ENCODE results near the gene CES3.
"Not testable (repeated sequence)": the region's sequence is repeated elsewhere in the genome, so short reads cannot be mapped to it uniquely, and the experiment has no call there.

CES3 gene

GRCh38 chr16:66936889-66937554, 24.0 kb upstream of the CES3 start:
- TF ChIP-seq POLR2AphosphoS5 (IDR thresholded peaks at IDR 0.05; ENCODE audit: low read depth, low read length) (no peak), TAF1 (IDR thresholded peaks at IDR 0.05; ENCODE audit: borderline replicate concordance, low read depth, low read length) (no peak), POLR2A (IDR thresholded peaks at IDR 0.05; ENCODE audit: low read depth, low read length) (no peak)
- FAIRE-seq (no peak), DNase-seq (ENCODE audit: insufficient read length) (peak; percentile 10)

GRCh38 chr16:66937725-66938337, 23.2 kb upstream of the CES3 start:
- FAIRE-seq = no peak
- no peak for TF ChIP-seq TAF1 (IDR thresholded peaks at IDR 0.05; ENCODE audit: borderline replicate concordance, low read depth, low read length)
- no peak for TF ChIP-seq POLR2A (IDR thresholded peaks at IDR 0.05; ENCODE audit: low read depth, low read length)
- TF ChIP-seq POLR2AphosphoS5 (IDR thresholded peaks at IDR 0.05; ENCODE audit: low read depth, low read length) = no peak

GRCh38 chr16:66939366-66939765, 21.7 kb upstream of the CES3 start:
- TF ChIP-seq POLR2AphosphoS5 (IDR thresholded peaks at IDR 0.05; ENCODE audit: low read depth, low read length) = no peak
- TF ChIP-seq TAF1 (IDR thresholded peaks at IDR 0.05; ENCODE audit: borderline replicate concordance, low read depth, low read length) = no peak
- FAIRE-seq = no peak
- DNase-seq (ENCODE audit: insufficient read length) = no peak

More at GRCh38 chr16:66937725-66938337, 23.2 kb upstream of the CES3 start:
- DNase-seq (ENCODE audit: insufficient read length) = no peak

- TF ChIP-seq POLR2A (IDR thresholded peaks at IDR 0.05; ENCODE audit: low read depth, low read length) (no peak), POLR2AphosphoS5 (IDR thresholded peaks at IDR 0.05; ENCODE audit: low read depth, low read length) (no peak), TAF1 (IDR thresholded peaks at IDR 0.05; ENCODE audit: borderline replicate concordance, low read depth, low read length) (no peak)
- DNase-seq (ENCODE audit: insufficient read length) (no peak), FAIRE-seq (no peak)
These were observed 20.8 kb upstream of the CES3 start for GRCh38 chr16:66940236-66940635.

- DNase-seq (ENCODE audit: insufficient read length) (no peak), FAIRE-seq (no peak)
- TF ChIP-seq POLR2AphosphoS5 (IDR thresholded peaks at IDR 0.05; ENCODE audit: low read depth, low read length) (no peak), POLR2A (IDR thresholded peaks at IDR 0.05; ENCODE audit: low read depth, low read length) (no peak), TAF1 (IDR thresholded peaks at IDR 0.05; ENCODE audit: borderline replicate concordance, low read depth, low read length) (no peak)
These were observed 18.1 kb upstream of the CES3 start for GRCh38 chr16:66942981-66943380.

GRCh38 chr16:66943426-66944053, 17.5 kb upstream of the CES3 start:
- FAIRE-seq (no peak), DNase-seq (ENCODE audit: insufficient read length) (no peak)
- no peak for TF ChIP-seq POLR2A (IDR thresholded peaks at IDR 0.05; ENCODE audit: low read depth, low read length)
- no peak for TF ChIP-seq POLR2AphosphoS5 (IDR thresholded peaks at IDR 0.05; ENCODE audit: low read depth, low read length)

GRCh38 chr16:66944054-66944441, 17.0 kb upstream of the CES3 start:
- DNase-seq (ENCODE audit: insufficient read length) (no peak), FAIRE-seq (no peak)
- TF ChIP-seq POLR2A (IDR thresholded peaks at IDR 0.05; ENCODE audit: low read depth, low read length) = no peak

GRCh38 chr16:66944971-66945370, 16.1 kb upstream of the CES3 start:
- not testable (repeated sequence) for FAIRE-seq; DNase-seq (ENCODE audit: insufficient read length)

- FAIRE-seq (no peak), DNase-seq (ENCODE audit: insufficient read length) (no peak)
- TF ChIP-seq POLR2A (IDR thresholded peaks at IDR 0.05; ENCODE audit: low read depth, low read length) (no peak), TAF1 (IDR thresholded peaks at IDR 0.05; ENCODE audit: borderline replicate concordance, low read depth, low read length) (no peak), POLR2AphosphoS5 (IDR thresholded peaks at IDR 0.05; ENCODE audit: low read depth, low read length) (no peak)
These were observed 15.1 kb upstream of the CES3 start for GRCh38 chr16:66945939-66946338.

GRCh38 chr16:66946541-66946940, 14.5 kb upstream of the CES3 start:
- no peak for TF ChIP-seq POLR2A (IDR thresholded peaks at IDR 0.05; ENCODE audit: low read depth, low read length)
- TF ChIP-seq POLR2AphosphoS5 (IDR thresholded peaks at IDR 0.05; ENCODE audit: low read depth, low read length) = no peak
- no peak for TF ChIP-seq TAF1 (IDR thresholded peaks at IDR 0.05; ENCODE audit: borderline replicate concordance, low read depth, low read length)
- DNase-seq (ENCODE audit: insufficient read length) (peak; percentile 3), FAIRE-seq (no peak)

GRCh38 chr16:66946974-66947301, 14.1 kb upstream of the CES3 start:
- DNase-seq (ENCODE audit: insufficient read length) (no peak), FAIRE-seq (no peak)

GRCh38 chr16:66947302-66948065, 13.6 kb upstream of the CES3 start:
- FAIRE-seq (peak; percentile 87), DNase-seq (ENCODE audit: insufficient read length) (no peak)
- TF ChIP-seq TAF1 (IDR thresholded peaks at IDR 0.05; ENCODE audit: borderline replicate concordance, low read depth, low read length) (no peak), POLR2AphosphoS5 (IDR thresholded peaks at IDR 0.05; ENCODE audit: low read depth, low read length) (no peak), POLR2A (IDR thresholded peaks at IDR 0.05; ENCODE audit: low read depth, low read length) (no peak)

More at GRCh38 chr16:66946974-66947301, 14.1 kb upstream of the CES3 start:
- TF ChIP-seq POLR2A (IDR thresholded peaks at IDR 0.05; ENCODE audit: low read depth, low read length) (no peak), POLR2AphosphoS5 (IDR thresholded peaks at IDR 0.05; ENCODE audit: low read depth, low read length) (no peak), TAF1 (IDR thresholded peaks at IDR 0.05; ENCODE audit: borderline replicate concordance, low read depth, low read length) (no peak)
